ENCODE data around the gene HSPB8. TPM values are rescaled to one million over a fixed set of nuclear protein-coding genes. Genes with fewer than 3 reads are reported as not detected.

HSPB8 gene
- total RNA-seq, 1 donor from 2014 or later = 47.9 TPM

- Histone ChIP-seq H3K4me3 (no peak overlapping the region), H3K27me3 (ENCODE audit: low read depth) (no peaks in the 10 kb centered on the region), H3K4me1 (no peaks in the 10 kb centered on the region), H3K27ac (no peak overlapping the region), H3K9me3 (no peaks in the 10 kb centered on the region), H3K36me3 (no peaks in the 10 kb centered on the region)
- intact Hi-C loops (cut with DNase I) = no loop called here
- no peak for DNase-seq
- TF ChIP-seq CTCF (IDR thresholded peaks at IDR 0.05) = no peak
- no peak for ATAC-seq
These were observed 57.6 kb downstream of the HSPB8 start for GRCh38 chr12:119236372-119236771.

GRCh38 chr12:119239040-119239439 is 60.3 kb downstream of the HSPB8 start:
- no peak for TF ChIP-seq CTCF (IDR thresholded peaks at IDR 0.05)
- Histone ChIP-seq H3K27me3 (ENCODE audit: low read depth) (no peaks in the 10 kb centered on the region), H3K9me3 (no peaks in the 10 kb centered on the region), H3K4me3 (no peak overlapping the region), H3K4me1 (no peaks in the 10 kb centered on the region), H3K36me3 (no peaks in the 10 kb centered on the region), H3K27ac (no peak overlapping the region)
- no peak for DNase-seq
- intact Hi-C loops (cut with DNase I) = no loop called here
- ATAC-seq = no peak

GRCh38 chr12:119241049-119241448 is 62.3 kb downstream of the HSPB8 start:
- H3K27me3 ChIP-seq (ENCODE audit: low read depth) = no peaks in the 10 kb centered on the region
- intact Hi-C loops (cut with DNase I) = no loop called here
- DNase-seq = no peak
- no peak overlapping the region for H3K4me3 ChIP-seq
- H3K27ac ChIP-seq = no peak overlapping the region
- no peaks in the 10 kb centered on the region for H3K36me3 ChIP-seq
- TF ChIP-seq CTCF (IDR thresholded peaks at IDR 0.05) = no peak
- H3K4me1 ChIP-seq = no peaks in the 10 kb centered on the region
- no peaks in the 10 kb centered on the region for H3K9me3 ChIP-seq
- peak; percentile 30 to 79 for ATAC-seq

GRCh38 chr12:119241580-119242169 is 62.9 kb downstream of the HSPB8 start:
- intact Hi-C loops (cut with DNase I) = no loop called here
- no peaks in the 10 kb centered on the region for H3K27me3 ChIP-seq (ENCODE audit: low read depth)
- no peak for TF ChIP-seq CTCF (IDR thresholded peaks at IDR 0.05)
- ATAC-seq (peak; percentile 38), DNase-seq (no peak)
- H3K36me3 ChIP-seq = no peaks in the 10 kb centered on the region
- H3K4me3 ChIP-seq = no peak overlapping the region
- H3K9me3 ChIP-seq = no peaks in the 10 kb centered on the region
- H3K27ac ChIP-seq = no peak overlapping the region
- H3K4me1 ChIP-seq = no peaks in the 10 kb centered on the region

Other genes with a start within 250 kb of the HSPB8 start
- gene SRRM4, start 197.4 kb upstream of the HSPB8 start, total RNA-seq = not detected
- 2.2 TPM for gene CCDC60, start 155.8 kb downstream of the HSPB8 start, total RNA-seq

All from lower lobe of right lung (tissue), 2 donors.